ENCODE data around the gene NARF. TPM values are rescaled to one million over a fixed set of nuclear protein-coding genes. Genes with fewer than 3 reads are reported as not detected.

The NARF gene
- total RNA-seq, 1 donor from 2014 or later: 21.9 TPM

DNA sequence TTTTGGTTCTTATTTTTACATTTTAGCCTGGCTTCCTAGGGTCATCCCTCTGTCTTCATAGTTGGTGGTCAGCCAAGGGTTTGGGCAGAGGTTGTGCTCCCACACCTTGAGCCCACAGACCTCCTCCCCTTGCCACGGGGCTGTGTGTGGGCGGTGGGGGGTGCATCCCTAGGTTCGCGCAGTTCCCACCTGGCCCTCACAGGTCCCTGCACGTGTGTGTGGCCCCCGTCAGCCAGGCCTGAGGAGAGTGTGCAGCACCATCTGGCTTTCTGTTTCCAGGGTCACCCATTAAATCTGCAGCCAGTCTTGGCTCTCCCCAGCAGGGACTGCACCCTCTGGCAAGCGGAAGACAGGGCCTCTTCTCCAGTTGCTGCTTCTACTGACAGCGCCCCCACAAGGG lies 26.5 kb upstream of the NARF start:
- Histone ChIP-seq H3K9me3 (ENCODE audit: control insufficient read depth in 3 of 3, low read length in 3 of 3) (no peaks in the 10 kb centered on the region), H3K27ac (ENCODE audit: low read depth, low read length) (no peak overlapping the region), H3K9ac (ENCODE audit: low read depth in 1 of 3, low read length in 3 of 3) (no peak overlapping the region)

DNA sequence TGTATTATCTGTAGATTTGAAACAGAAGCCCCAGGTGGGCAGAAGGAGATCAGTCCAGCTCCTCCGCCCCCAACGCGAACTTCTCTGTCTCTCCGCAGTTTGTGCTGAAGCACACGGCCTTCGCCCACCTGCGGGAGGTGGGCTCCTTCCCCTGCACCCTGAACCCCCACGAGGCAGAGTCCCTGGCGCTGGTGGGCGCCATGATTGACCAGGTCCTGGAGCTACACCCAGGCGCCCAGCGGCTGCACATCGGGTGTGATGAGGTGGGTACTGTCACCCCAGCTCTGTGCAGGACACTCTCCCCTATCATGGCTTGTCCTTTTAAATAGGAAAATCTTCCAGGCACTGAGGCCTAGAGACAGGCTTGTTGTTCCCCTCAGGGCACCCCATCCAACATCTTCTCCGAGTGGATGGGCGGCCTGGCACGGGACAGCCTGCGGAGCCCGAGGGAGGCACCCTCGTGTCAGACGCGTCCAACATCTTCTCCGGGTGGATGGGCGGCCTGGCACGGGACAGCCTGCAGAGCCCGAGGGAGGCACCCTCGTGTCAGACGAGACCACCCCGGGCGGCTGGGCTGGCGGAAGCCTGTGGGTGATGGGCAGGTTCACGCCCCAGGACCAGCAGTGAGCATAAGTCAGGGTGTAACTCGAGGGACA lies 24.9 kb upstream of the NARF start:
- H3K27ac ChIP-seq (ENCODE audit: low read depth, low read length): no peak overlapping the region
- no peaks in the 10 kb centered on the region for H3K9me3 ChIP-seq (ENCODE audit: control insufficient read depth in 3 of 3, low read length in 3 of 3)
- no peak overlapping the region for H3K4me3 ChIP-seq (ENCODE audit: low read length in 3 of 3)
- H3K27me3 ChIP-seq (ENCODE audit: control insufficient read depth in 3 of 3, insufficient read depth in 3 of 3, low read length in 3 of 3): no peaks in the 10 kb centered on the region
- no peak overlapping the region for H3K9ac ChIP-seq (ENCODE audit: low read depth in 1 of 3, low read length in 3 of 3)
- peaks cover 29 to 45% (median 35%) of the 10 kb centered on the region in 3 donors for H3K36me3 ChIP-seq (ENCODE audit: control insufficient read depth in 3 of 3, insufficient read depth in 3 of 3, low read length in 3 of 3)
- no peaks in the 10 kb centered on the region for H3K4me1 ChIP-seq (ENCODE audit: control insufficient read depth in 3 of 3, insufficient read depth in 3 of 3, low read length in 3 of 3)

More for the DNA sequence above, 26.5 kb upstream of the NARF start:
- Histone ChIP-seq H3K4me3 (ENCODE audit: low read length in 3 of 3) (no peak overlapping the region), H3K4me1 (ENCODE audit: control insufficient read depth in 3 of 3, insufficient read depth in 3 of 3, low read length in 3 of 3) (no peaks in the 10 kb centered on the region), H3K36me3 (ENCODE audit: control insufficient read depth in 3 of 3, insufficient read depth in 3 of 3, low read length in 3 of 3) (peaks cover 23 to 35% (median 31%) of the 10 kb centered on the region in 3 donors), H3K27me3 (ENCODE audit: control insufficient read depth in 3 of 3, insufficient read depth in 3 of 3, low read length in 3 of 3) (no peaks in the 10 kb centered on the region)

DNA sequence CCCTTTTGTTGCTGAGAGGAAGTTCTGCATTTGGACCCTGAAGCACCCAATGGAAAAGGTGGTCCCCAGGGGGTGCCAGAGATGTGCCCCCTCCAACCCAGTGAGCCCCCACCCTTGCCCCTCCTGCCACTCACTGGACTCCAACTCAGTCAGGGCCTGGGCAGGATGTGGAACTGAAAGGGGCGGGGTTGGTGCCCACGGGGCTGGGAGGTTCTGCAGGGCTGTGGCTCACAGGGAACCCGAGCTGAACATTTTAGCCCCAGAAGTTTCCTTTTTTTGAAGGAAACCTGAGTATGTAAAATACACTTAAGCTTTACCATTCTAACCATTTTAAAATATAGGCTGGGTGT lies 24.4 kb upstream of the NARF start:
- Histone ChIP-seq H3K4me1 (ENCODE audit: control insufficient read depth in 3 of 3, insufficient read depth in 3 of 3, low read length in 3 of 3) (no peaks in the 10 kb centered on the region), H3K9me3 (ENCODE audit: control insufficient read depth in 3 of 3, low read length in 3 of 3) (no peaks in the 10 kb centered on the region), H3K27ac (ENCODE audit: low read depth, low read length) (no peak overlapping the region), H3K36me3 (ENCODE audit: control insufficient read depth in 3 of 3, insufficient read depth in 3 of 3, low read length in 3 of 3) (peaks cover 29 to 48% (median 35%) of the 10 kb centered on the region in 3 donors), H3K9ac (ENCODE audit: low read depth in 1 of 3, low read length in 3 of 3) (no peak overlapping the region), H3K27me3 (ENCODE audit: control insufficient read depth in 3 of 3, insufficient read depth in 3 of 3, low read length in 3 of 3) (no peaks in the 10 kb centered on the region), H3K4me3 (ENCODE audit: low read length in 3 of 3) (no peak overlapping the region)

DNA sequence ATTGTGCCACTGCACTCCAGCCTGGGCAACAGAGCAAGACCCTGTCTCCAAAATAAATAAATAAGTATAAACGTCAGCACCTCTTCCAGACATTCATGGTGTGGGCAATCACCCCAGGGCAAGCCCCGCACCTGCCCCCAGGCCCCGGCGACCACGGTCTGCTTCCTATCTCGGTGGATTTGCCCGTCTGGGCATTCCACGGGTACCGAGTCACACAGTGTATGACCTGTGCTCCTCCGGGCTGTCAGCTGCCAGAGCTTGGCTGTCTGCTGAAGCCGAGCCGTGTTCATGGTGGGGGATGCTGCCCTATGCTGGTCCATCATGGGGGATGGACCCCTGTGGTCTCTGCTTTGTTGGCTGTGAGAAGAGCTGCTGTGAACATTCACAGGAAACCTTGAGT lies 23.4 kb upstream of the NARF start:
- no peaks in the 10 kb centered on the region for H3K4me1 ChIP-seq (ENCODE audit: control insufficient read depth in 3 of 3, insufficient read depth in 3 of 3, low read length in 3 of 3)
- H3K27me3 ChIP-seq (ENCODE audit: control insufficient read depth in 3 of 3, insufficient read depth in 3 of 3, low read length in 3 of 3): no peaks in the 10 kb centered on the region
- H3K4me3 ChIP-seq (ENCODE audit: low read length in 3 of 3): no peak overlapping the region
- H3K36me3 ChIP-seq (ENCODE audit: control insufficient read depth in 3 of 3, insufficient read depth in 3 of 3, low read length in 3 of 3): peaks cover 20 to 41% (median 32%) of the 10 kb centered on the region in 3 donors
- no peak overlapping the region for H3K9ac ChIP-seq (ENCODE audit: low read depth in 1 of 3, low read length in 3 of 3)
- no peaks in the 10 kb centered on the region for H3K9me3 ChIP-seq (ENCODE audit: control insufficient read depth in 3 of 3, low read length in 3 of 3)
- no peak overlapping the region for H3K27ac ChIP-seq (ENCODE audit: low read depth, low read length)

DNA sequence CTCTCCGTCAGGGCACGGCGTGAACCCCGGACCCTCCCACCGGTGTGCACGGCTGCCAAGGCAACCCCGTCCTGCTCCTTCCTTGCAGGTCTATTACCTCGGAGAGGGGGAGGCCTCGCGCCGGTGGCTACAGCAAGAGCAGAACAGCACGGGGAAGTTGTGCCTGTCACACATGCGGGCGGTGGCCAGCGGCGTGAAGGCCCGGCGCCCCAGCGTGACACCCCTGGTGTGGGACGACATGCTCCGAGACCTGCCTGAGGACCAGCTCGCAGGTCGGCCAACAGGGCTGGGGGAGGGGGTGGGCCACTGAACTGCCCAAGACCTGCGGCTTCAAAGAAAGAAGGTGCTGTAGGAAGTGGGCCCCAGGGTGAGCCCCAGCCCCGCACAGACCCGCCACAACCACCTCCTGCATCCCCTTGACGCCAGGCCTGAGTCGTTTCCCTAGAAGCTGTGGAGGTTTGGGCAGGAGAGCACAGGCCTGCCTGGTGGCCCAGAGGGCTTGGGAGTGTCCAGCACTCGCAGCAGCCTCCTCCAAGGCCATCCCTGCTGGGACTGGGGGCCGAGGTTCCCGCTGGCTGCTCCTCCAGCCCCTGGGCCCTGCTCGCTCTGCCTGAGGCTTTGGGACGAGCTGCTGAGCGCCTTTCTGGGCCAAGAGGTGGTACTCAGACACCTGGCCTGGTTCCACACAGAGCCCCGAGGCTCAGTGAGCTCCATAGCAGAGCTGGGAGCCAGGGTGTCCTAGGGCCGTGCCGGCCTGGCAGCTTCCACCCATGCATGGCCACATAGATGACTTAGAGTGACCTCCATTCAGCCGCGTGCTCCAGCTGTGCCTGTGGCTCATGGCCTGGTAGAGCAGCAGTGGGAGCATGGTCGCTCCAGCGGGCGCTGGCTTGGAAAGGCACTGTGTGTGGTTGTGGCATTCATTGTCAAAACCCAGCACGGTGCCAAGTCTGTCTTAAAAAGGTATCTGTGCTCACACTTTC lies 22.6 kb upstream of the NARF start:
- Histone ChIP-seq H3K27ac (ENCODE audit: low read depth, low read length) (no peak overlapping the region), H3K9ac (ENCODE audit: low read depth in 1 of 3, low read length in 3 of 3) (no peak overlapping the region), H3K4me1 (ENCODE audit: control insufficient read depth in 3 of 3, insufficient read depth in 3 of 3, low read length in 3 of 3) (no peaks in the 10 kb centered on the region), H3K4me3 (ENCODE audit: low read length in 3 of 3) (no peak overlapping the region), H3K36me3 (ENCODE audit: control insufficient read depth in 3 of 3, insufficient read depth in 3 of 3, low read length in 3 of 3) (peaks cover 20 to 39% (median 31%) of the 10 kb centered on the region in 3 donors), H3K9me3 (ENCODE audit: control insufficient read depth in 3 of 3, low read length in 3 of 3) (no peaks in the 10 kb centered on the region), H3K27me3 (ENCODE audit: control insufficient read depth in 3 of 3, insufficient read depth in 3 of 3, low read length in 3 of 3) (no peaks in the 10 kb centered on the region)

DNA sequence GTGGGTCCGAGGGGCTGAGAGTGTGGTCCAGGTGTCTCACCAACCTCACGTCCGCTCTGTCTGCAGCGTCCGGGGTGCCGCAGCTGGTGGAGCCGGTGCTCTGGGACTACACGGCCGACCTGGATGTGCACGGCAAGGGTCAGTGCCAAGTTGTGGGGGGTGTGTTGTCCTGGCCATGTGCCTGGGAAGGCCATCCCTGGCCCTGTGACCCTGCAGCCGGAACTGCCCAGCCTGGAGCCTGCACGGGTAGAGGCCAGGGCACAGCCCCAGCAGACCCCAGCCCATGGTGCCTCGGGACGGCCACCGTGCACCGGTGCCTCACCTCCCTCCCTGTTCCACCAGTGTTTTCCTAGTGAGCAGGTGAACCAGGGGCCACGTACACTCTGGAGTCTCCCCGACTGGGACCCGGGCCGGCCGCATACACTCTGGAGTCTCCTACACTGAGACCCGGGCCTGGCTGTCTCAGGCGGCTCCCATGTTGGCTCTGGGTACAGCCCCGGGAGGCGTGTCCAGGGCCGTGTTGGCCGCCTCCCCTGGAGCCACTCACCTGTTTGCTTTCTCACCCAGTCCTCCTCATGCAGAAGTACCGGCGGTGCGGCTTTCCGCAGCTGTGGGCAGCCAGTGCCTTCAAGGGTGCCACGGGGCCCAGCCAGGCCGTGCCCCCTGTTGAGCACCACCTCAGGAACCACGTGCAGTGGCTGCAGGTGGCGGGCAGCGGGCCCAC lies 21.8 kb upstream of the NARF start:
- Histone ChIP-seq H3K4me1 (ENCODE audit: control insufficient read depth in 3 of 3, insufficient read depth in 3 of 3, low read length in 3 of 3) (no peaks in the 10 kb centered on the region), H3K9ac (ENCODE audit: low read depth in 1 of 3, low read length in 3 of 3) (peak overlapping the region in 1 of 3 donors; percentile 25), H3K9me3 (ENCODE audit: control insufficient read depth in 3 of 3, low read length in 3 of 3) (no peaks in the 10 kb centered on the region), H3K27ac (ENCODE audit: low read depth, low read length) (no peak overlapping the region), H3K27me3 (ENCODE audit: control insufficient read depth in 3 of 3, insufficient read depth in 3 of 3, low read length in 3 of 3) (no peaks in the 10 kb centered on the region), H3K36me3 (ENCODE audit: control insufficient read depth in 3 of 3, insufficient read depth in 3 of 3, low read length in 3 of 3) (peaks cover 18 to 40% (median 29%) of the 10 kb centered on the region in 3 donors), H3K4me3 (ENCODE audit: low read length in 3 of 3) (no peak overlapping the region)

DNA sequence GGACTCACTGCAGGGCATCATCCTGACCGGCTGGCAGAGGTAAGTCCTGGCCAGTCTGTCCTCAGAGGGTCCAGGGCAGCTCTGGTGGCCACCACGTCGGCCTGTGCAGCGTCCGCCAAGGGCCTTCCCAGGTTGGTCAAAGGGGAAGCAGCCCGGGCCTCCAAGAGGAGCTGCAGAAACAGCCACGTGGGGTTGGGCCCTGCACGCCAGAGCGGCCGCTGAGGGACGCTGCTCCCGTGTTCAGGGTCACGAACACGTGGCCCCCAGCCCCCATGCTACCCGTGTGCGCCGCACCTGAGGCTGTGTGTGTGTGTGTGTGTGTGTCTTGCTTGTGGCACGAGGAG lies 21.2 kb upstream of the NARF start:
- Histone ChIP-seq H3K4me1 (ENCODE audit: control insufficient read depth in 3 of 3, insufficient read depth in 3 of 3, low read length in 3 of 3) (no peaks in the 10 kb centered on the region), H3K27me3 (ENCODE audit: control insufficient read depth in 3 of 3, insufficient read depth in 3 of 3, low read length in 3 of 3) (no peaks in the 10 kb centered on the region), H3K36me3 (ENCODE audit: control insufficient read depth in 3 of 3, insufficient read depth in 3 of 3, low read length in 3 of 3) (peaks cover 18 to 41% (median 27%) of the 10 kb centered on the region in 3 donors), H3K9ac (ENCODE audit: low read depth in 1 of 3, low read length in 3 of 3) (no peak overlapping the region), H3K27ac (ENCODE audit: low read depth, low read length) (no peak overlapping the region), H3K4me3 (ENCODE audit: low read length in 3 of 3) (no peak overlapping the region), H3K9me3 (ENCODE audit: control insufficient read depth in 3 of 3, low read length in 3 of 3) (no peaks in the 10 kb centered on the region)

DNA sequence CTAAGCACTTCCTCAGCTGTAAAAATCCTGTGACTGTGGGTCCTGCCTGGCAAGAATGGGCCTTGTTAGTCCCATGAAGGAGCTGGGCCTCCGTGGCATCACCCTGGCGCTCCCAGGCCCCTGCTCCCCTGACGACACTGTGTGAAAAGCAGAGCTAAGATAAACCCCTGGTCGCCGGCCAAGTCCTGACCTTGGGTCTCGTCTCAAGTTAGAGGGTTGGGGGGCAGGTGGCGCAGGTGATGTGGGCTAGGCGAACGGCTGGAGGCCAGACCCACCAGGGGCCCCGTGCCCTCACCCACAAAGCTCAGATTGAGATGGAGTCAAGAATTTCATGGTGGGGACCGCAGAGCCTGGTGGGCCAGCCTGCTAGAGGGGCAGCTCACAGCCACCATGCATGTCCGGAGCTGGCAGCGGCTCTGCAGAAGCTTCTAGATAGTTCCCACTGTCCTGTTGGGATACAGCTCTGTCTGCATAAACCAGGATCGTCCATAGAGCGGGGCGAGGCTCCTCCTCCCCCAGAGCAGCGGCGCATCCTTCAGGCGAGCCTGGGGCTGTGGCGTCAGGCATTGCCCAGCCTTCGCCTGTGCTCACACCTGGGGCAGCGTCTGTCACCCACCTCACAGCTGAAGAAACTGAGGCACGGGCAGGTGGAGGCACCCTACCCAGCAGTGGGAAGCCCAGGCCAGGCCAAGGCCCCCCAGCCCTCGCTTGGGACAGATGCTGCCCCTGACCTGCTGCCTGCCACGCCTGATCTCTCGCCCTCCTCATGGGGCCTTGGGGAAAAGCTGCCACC lies 19.9 kb upstream of the NARF start:
- Histone ChIP-seq H3K4me3 (ENCODE audit: low read length in 3 of 3) (no peak overlapping the region), H3K4me1 (ENCODE audit: control insufficient read depth in 3 of 3, insufficient read depth in 3 of 3, low read length in 3 of 3) (no peaks in the 10 kb centered on the region), H3K27ac (ENCODE audit: low read depth, low read length) (no peak overlapping the region), H3K9me3 (ENCODE audit: control insufficient read depth in 3 of 3, low read length in 3 of 3) (no peaks in the 10 kb centered on the region), H3K36me3 (ENCODE audit: control insufficient read depth in 3 of 3, insufficient read depth in 3 of 3, low read length in 3 of 3) (peaks cover 14 to 50% (median 30%) of the 10 kb centered on the region in 3 donors), H3K9ac (ENCODE audit: low read depth in 1 of 3, low read length in 3 of 3) (no peak overlapping the region), H3K27me3 (ENCODE audit: control insufficient read depth in 3 of 3, insufficient read depth in 3 of 3, low read length in 3 of 3) (no peaks in the 10 kb centered on the region)

DNA sequence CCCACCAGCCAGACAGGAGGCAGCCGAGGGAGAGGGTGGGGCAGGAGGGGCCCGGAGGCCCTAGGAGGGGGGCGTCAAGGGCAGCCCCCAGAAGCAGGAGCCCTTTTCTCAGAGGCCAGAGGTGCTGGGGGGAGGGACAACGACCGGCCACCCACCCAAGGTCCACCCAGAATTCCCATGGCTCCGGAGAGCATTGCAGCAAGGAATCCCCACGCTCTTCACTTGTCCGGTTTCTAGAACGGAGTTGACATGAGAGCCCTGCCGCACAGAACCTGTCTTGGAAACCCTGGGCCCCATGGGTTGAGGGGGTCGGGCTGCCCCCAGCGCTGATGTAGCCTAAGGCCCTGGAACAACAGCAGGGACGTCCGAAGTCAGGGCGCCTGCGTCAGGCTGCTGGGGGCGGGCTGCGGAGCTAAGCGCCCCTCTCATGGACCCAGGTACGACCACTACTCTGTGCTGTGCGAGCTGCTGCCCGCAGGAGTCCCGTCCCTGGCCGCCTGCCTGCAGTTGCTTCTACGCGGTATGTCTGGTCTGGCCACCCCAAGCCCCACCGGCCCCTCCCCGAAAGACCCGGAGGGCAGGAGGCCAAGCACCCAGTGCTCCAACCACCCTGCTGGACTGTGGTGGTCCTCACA lies 19.2 kb upstream of the NARF start:
- Histone ChIP-seq H3K4me3 (ENCODE audit: low read length in 3 of 3) (no peak overlapping the region), H3K4me1 (ENCODE audit: control insufficient read depth in 3 of 3, insufficient read depth in 3 of 3, low read length in 3 of 3) (no peaks in the 10 kb centered on the region), H3K27me3 (ENCODE audit: control insufficient read depth in 3 of 3, insufficient read depth in 3 of 3, low read length in 3 of 3) (no peaks in the 10 kb centered on the region), H3K36me3 (ENCODE audit: control insufficient read depth in 3 of 3, insufficient read depth in 3 of 3, low read length in 3 of 3) (peaks cover 15 to 47% (median 27%) of the 10 kb centered on the region in 3 donors), H3K9ac (ENCODE audit: low read depth in 1 of 3, low read length in 3 of 3) (no peak overlapping the region), H3K27ac (ENCODE audit: low read depth, low read length) (no peak overlapping the region), H3K9me3 (ENCODE audit: control insufficient read depth in 3 of 3, low read length in 3 of 3) (no peaks in the 10 kb centered on the region)

All from skeletal muscle tissue (tissue), 4 donors.